Spleen (tissue), 7 donors: ENCODE data around the gene MCUB.

ENCODE experiments used
- CTCF ChIP-seq, 11 experiments: fragments of 200-600 bp in 7 of 11; fragments of 450-650 bp in 4 of 11; sonication (generic) in 4 of 11; IDR thresholded peaks in 8 of 11; conservative IDR thresholded peaks in 3 of 11; 1 replicate in 7 of 11; 2 replicates in 4 of 11; pipeline versions ENCODE4 v1.4.0 to v1.8.0; 2016 to 2021; ENCODE audit warnings: antibody characterized with exemption in 11 of 11, inconsistent platforms in 4 of 11, mild to moderate bottlenecking in 1 of 11
- POLR2A ChIP-seq, 3 donors: fragments of 450-650 bp; IDR thresholded peaks; one replicate each; pipeline ENCODE4 v1.5.1; 2017; ENCODE audit warnings: antibody characterized with exemption in 3 of 3, mild to moderate bottlenecking in 1 of 3
- POLR2AphosphoS5 ChIP-seq, 3 donors: sonication (generic); formaldehyde crosslinking; IDR thresholded peaks; one replicate each; pipeline ENCODE4 v1.5.1; 2017; ENCODE audit warnings: antibody characterized with exemption in 3 of 3
- donor health status: DM: no; HTN: no; CAD: no; lungs with moderate emphysema.
- donor health status: DM: no; HTN: no; CAD: no.
- donor health status: DM: no; HTN: no; CAD: no.

GRCh38 chr4:109735566-109736365 is 175.7 kb downstream of the MCUB start:
- TF ChIP-seq CTCF (IDR thresholded peaks at IDR 0.05 in 8 of 11, conservative IDR thresholded peaks at IDR 0.05 in 3 of 11) (no peak), POLR2AphosphoS5 (IDR thresholded peaks at IDR 0.05) (no peak), POLR2A (IDR thresholded peaks at IDR 0.05) (no peak)
